HepG2 (cell line): ENCODE results near the gene HSF2BP. TPM values are rescaled to one million over a fixed set of nuclear protein-coding genes. Genes with fewer than 3 reads are reported as not detected.

Source experiments
- ATAC-seq: fragments of 200-7000 bp; cut with Tn5 transposase; 3 replicates; pipeline ENCODE4 v1.9.1; 2020; ENCODE audit warnings: mild to moderate bottlenecking, moderate library complexity
- BruUV-seq: library from RNA; stranded (reverse); fragments of 400-500 nt; replicated peaks from 2 replicates; lab custom pipeline; 2021; lab: Mats Ljungman, UMichigan
- CTCF ChIA-PET: fragments of 300-600 bp; formaldehyde crosslinking; extraction: SDS; loops from one replicate; lab custom pipeline; 2021; ENCODE audit warnings: low total read pairs, inconsistent platforms, low intra/inter-chr PET ratio; lab: Yijun Ruan, JAX
- POLR2A ChIA-PET: fragments of 350-600 bp; sonication (Branson Sonifier 250); formaldehyde crosslinking; loops from one replicate; lab custom pipeline; 2020; ENCODE audit warnings: antibody characterized with exemption, inconsistent platforms; lab: Yijun Ruan, JAX
- DNase-seq: peaks from one replicate; pipeline ENCODE4 v3.0.0-alpha.2; 2015; ENCODE audit warnings: low spot score
- FAIRE-seq: peaks from 3 replicates; lab custom pipeline; 2011; peaks lifted over from hg19 to GRCh38; lab: Jason Lieb, UNC
- H2AFZ ChIP-seq: one replicate; pipeline ENCODE4 v1.6.1; 2011; ENCODE audit warnings: low read length, inconsistent platforms
- H3K27ac ChIP-seq: fragments of 300-600 bp; 3 replicates; pipeline ENCODE4 v1.8.0; 2011; ENCODE audit warnings: mixed run types, mild to moderate bottlenecking, mixed read lengths, low read length, inconsistent platforms; ENCODE audit not compliant: insufficient read depth; ENCODE audit errors: extremely low read length
- H3K27me3 ChIP-seq, 2 experiments: fragments of 200-600 bp in 1 of 2; 2 replicates in 1 of 2; 3 replicates in 1 of 2; pipeline versions ENCODE4 v1.6.0 to v1.8.0; 2011; ENCODE audit warnings: low read length in 2 of 2, mild to moderate bottlenecking in 2 of 2, moderate library complexity in 2 of 2, inconsistent platforms in 1 of 2; ENCODE audit not compliant: insufficient read depth in 2 of 2, control insufficient read depth in 1 of 2
- H3K36me3 ChIP-seq, 2 experiments: fragments of 200-600 bp in 1 of 2; replicated peaks in 1 of 2; 2 replicates in 1 of 2; 3 replicates in 1 of 2; pipeline versions ENCODE4 v1.5.1 to v1.8.0; 2011; ENCODE audit warnings: low read length in 2 of 2, inconsistent platforms in 1 of 2; ENCODE audit not compliant: insufficient read depth in 2 of 2, control insufficient read depth in 1 of 2
- H3K4me1 ChIP-seq: 2 replicates; pipeline ENCODE4 v1.5.1; 2012; ENCODE audit warnings: low read length, inconsistent platforms; ENCODE audit not compliant: insufficient read depth
- H3K4me2 ChIP-seq: 2 replicates; pipeline ENCODE4 v1.6.0; 2011; ENCODE audit warnings: low read depth, low read length, inconsistent platforms
- H3K4me3 ChIP-seq, 3 experiments: fragments of 200-600 bp in 1 of 3; sonication (generic), shearing (Covaris generic) in 1 of 3; replicated peaks in 1 of 3; 2 replicates each; pipeline ENCODE4 v1.5.1; 2011 to 2016; ENCODE audit warnings: low read length in 3 of 3, inconsistent platforms in 2 of 3, low read depth in 2 of 3, mild to moderate bottlenecking in 2 of 3, control low read depth in 1 of 3, mixed read lengths in 1 of 3; ENCODE audit not compliant: insufficient read depth in 1 of 3
- H3K79me2 ChIP-seq: one replicate; pipeline ENCODE4 v1.6.1; 2011; ENCODE audit warnings: low read length, inconsistent platforms; ENCODE audit not compliant: insufficient read depth
- H3K9ac ChIP-seq: 2 replicates; pipeline ENCODE4 v1.6.0; 2011; ENCODE audit warnings: mild to moderate bottlenecking, low read depth, low read length, inconsistent platforms; ENCODE audit not compliant: insufficient read depth
- H3K9me3 ChIP-seq: 2 replicates; pipeline ENCODE4 v1.5.1; 2012; ENCODE audit warnings: mild to moderate bottlenecking, low read length
- H4K20me1 ChIP-seq: 2 replicates; pipeline ENCODE4 v1.6.0; 2011; ENCODE audit warnings: inconsistent platforms, mild to moderate bottlenecking, low read length, moderate library complexity; ENCODE audit not compliant: insufficient read depth
- EZH2 ChIP-seq: conservative IDR thresholded peaks from 2 replicates; pipeline ENCODE4 v1.6.1; 2012; ENCODE audit warnings: mild to moderate bottlenecking, low read depth, low read length, moderate library complexity
- FLYWCH1 ChIP-seq: sonication (generic); formaldehyde crosslinking; IDR thresholded peaks from 2 replicates; pipeline ENCODE4 v1.8.1; 2023; ENCODE audit warnings: mild to moderate bottlenecking, missing genetic modification reagents
- FOXK2 ChIP-seq: fragments of 450-650 bp; IDR thresholded peaks from 2 replicates; pipeline ENCODE4 v1.6.1; 2016
- HOXA5 ChIP-seq: sonication (generic); formaldehyde crosslinking; IDR thresholded peaks from 2 replicates; pipeline ENCODE4 v1.4.0; 2020; ENCODE audit warnings: missing genetic modification reagents
- ISL2 ChIP-seq: sonication (generic); formaldehyde crosslinking; IDR thresholded peaks from 2 replicates; pipeline ENCODE4 v1.5.0; 2020; ENCODE audit warnings: missing genetic modification reagents
- MLXIP ChIP-seq: sonication (generic); formaldehyde crosslinking; IDR thresholded peaks from 2 replicates; pipeline ENCODE4 v1.9.0; 2021; ENCODE audit warnings: missing genetic modification reagents, borderline replicate concordance
- NFKBIZ ChIP-seq: IDR thresholded peaks from 2 replicates; pipeline ENCODE4 v1.6.1; 2018; ENCODE audit warnings: missing genetic modification reagents, missing compliant biosample characterization
- RFX3 ChIP-seq: IDR thresholded peaks from 2 replicates; pipeline ENCODE4 v1.6.1; 2016; ENCODE audit warnings: missing biosample characterization, missing genetic modification reagents
- SKI ChIP-seq: fragments of 450-650 bp; IDR thresholded peaks from one replicate; pipeline ENCODE4 v1.6.1; 2018; ENCODE audit warnings: mild to moderate bottlenecking; ENCODE audit not compliant: partially characterized antibody
- TERF1 ChIP-seq: sonication (generic); formaldehyde crosslinking; IDR thresholded peaks from 2 replicates; pipeline ENCODE4 v1.8.0; 2022; ENCODE audit warnings: mild to moderate bottlenecking, missing genetic modification reagents, moderate library complexity
- THAP11 ChIP-seq: IDR thresholded peaks from 2 replicates; pipeline ENCODE4 v1.6.1; 2016; ENCODE audit warnings: missing biosample characterization, missing genetic modification reagents
- ZNF10 ChIP-seq: sonication (generic); formaldehyde crosslinking; IDR thresholded peaks from 2 replicates; pipeline ENCODE4 v1.4.0; 2020; ENCODE audit warnings: mild to moderate bottlenecking, low read depth, missing genetic modification reagents, borderline replicate concordance
- ZNF710 ChIP-seq: sonication (generic); formaldehyde crosslinking; IDR thresholded peaks from 2 replicates; pipeline ENCODE4 v1.5.0; 2020; ENCODE audit warnings: mild to moderate bottlenecking, missing genetic modification reagents, borderline replicate concordance
- ZNF775 ChIP-seq: sonication (generic); formaldehyde crosslinking; IDR thresholded peaks from 2 replicates; pipeline ENCODE4 v1.4.0; 2020; ENCODE audit warnings: missing genetic modification reagents, mild to moderate bottlenecking, moderate library complexity, borderline replicate concordance
- WGBS: methylation state at CpG from one replicate; pipeline ENCODE4 v1.1.6; 2017; ENCODE audit warnings: low lambda C conversion rate; 5-methylcytosine and 5-hydroxymethylcytosine counted together
- in situ Hi-C: cut with HindIII; loops from 2 replicates; pipeline ENCODE4 v1.10.0; 2017; ENCODE audit warnings: low pct_unique_long_range_greater_than_20kb; ENCODE audit not compliant: extremely low pct_ligation_motif_present
- intact Hi-C: fragments of 100-400 bp; cut with micrococcal nuclease; formaldehyde crosslinking; loops from one replicate; pipeline ENCODE4 v1.10.0; 2022; ENCODE audit not compliant: unreplicated experiment
- polyA plus RNA-seq, 8 experiments: library from polyadenylated mRNA; depleted of rRNA in 3 of 8; stranded (reverse) in 7 of 8; unstranded in 1 of 8; fragments of >200 nt; fragmentation: Illumina TruSeq in 4 of 8; extraction: Trizol in 4 of 8; gene quantifications; 2 replicates each; pipeline versions ENCODE4 v1.2.1 to v1.2.3, GENCODE V29; 2011 to 2016; ENCODE audit warnings: low read depth in 4 of 8, missing spikeins in 1 of 8, mixed read lengths in 1 of 8; ENCODE audit not compliant: insufficient read depth in 1 of 8
- total RNA-seq, 5 experiments: library from RNA; depleted of rRNA; stranded (reverse); fragments of >200 nt; fragmentation: Illumina TruSeq; extraction: Trizol; gene quantifications; 2 replicates each; pipeline ENCODE4 v1.2.3, GENCODE V29; 2016; ENCODE audit warnings: low read depth in 1 of 5

The HSF2BP gene
- total and polyA plus RNA-seq, 2 of the 13 experiments (the other 11 are each of a cell fraction or from before 2014, with no cell fraction given): 0.67 to 2.2 TPM

- no peaks in the 10 kb centered on the region for H4K20me1 ChIP-seq
- no peak for TF ChIP-seq HOXA5
- TF ChIP-seq ZNF710 (CRISPR knock-in tag): no peak
- TF ChIP-seq ZNF775: no peak
- no peak for TF ChIP-seq NFKBIZ
- TF ChIP-seq TERF1 (CRISPR knock-in tag): no peak
- TF ChIP-seq THAP11 (CRISPR knock-in tag): no peak
- no peak for TF ChIP-seq FLYWCH1 (CRISPR knock-in tag)
- no peak for TF ChIP-seq ZNF10
- no peak for TF ChIP-seq FOXK2
- no peak for TF ChIP-seq MLXIP (CRISPR knock-in tag)
- TF ChIP-seq ISL2: no peak
- TF ChIP-seq SKI: no peak
- no peak for TF ChIP-seq EZH2
- no peak for TF ChIP-seq RFX3 (CRISPR knock-in tag)
- intact Hi-C loops: no loop called here
- H3K4me2 ChIP-seq: no peak overlapping the region
- H3K27me3 ChIP-seq: no peaks in the 10 kb centered on the region
- no peaks in the 10 kb centered on the region for H3K79me2 ChIP-seq
- H3K4me3 ChIP-seq: no peak overlapping the region
- ATAC-seq (no peak), FAIRE-seq (no peak), DNase-seq (no peak)
- H3K36me3 ChIP-seq: peaks cover 49 to 93% of the 10 kb centered on the region in 2 experiments
- no peaks in the 10 kb centered on the region for H3K9me3 ChIP-seq
- no peaks in the 10 kb centered on the region for H3K4me1 ChIP-seq
- ChIA-PET POLR2A (no interaction called here), CTCF (no interaction called here)
- no TSS peak for BruUV-seq
- WGBS: 97% methylated on average over 12 of the region's 12 CpGs
- no peak overlapping the region for H2AFZ ChIP-seq
- no peak overlapping the region for H3K27ac ChIP-seq
- no peak overlapping the region for H3K9ac ChIP-seq
- in situ Hi-C loops: no loop called here
Measured at GRCh38 chr21:43688906-43689305, 29.6 kb upstream of the HSF2BP start.
